A673 (cell line): ENCODE results near the gene HOMER3. TPM values are rescaled to one million over a fixed set of nuclear protein-coding genes. Genes with fewer than 3 reads are reported as not detected.

Source experiments
- BruUV-seq: library from RNA; stranded (reverse); fragments of 400-500 nt; replicated peaks from 2 replicates; lab custom pipeline; 2021; lab: Mats Ljungman, UMichigan
- CTCF ChIA-PET: fragments of 300-600 bp; sonication (Branson Sonifier 250); formaldehyde crosslinking; loops from one replicate; lab custom pipeline; 2022; ENCODE audit warnings: antibody characterized with exemption; lab: Charles Lee
- POLR2A ChIA-PET: fragments of 300-600 bp; sonication (Branson Sonifier 250); formaldehyde crosslinking; loops from one replicate; lab custom pipeline; 2022; ENCODE audit warnings: antibody characterized with exemption; ENCODE audit not compliant: low non-redundant PET; lab: Charles Lee
- DNase-seq: peaks from one replicate; pipeline ENCODE4 v3.0.0-alpha.2; 2015; ENCODE audit warnings: low spot score
- H3K27ac ChIP-seq: fragments of 200-600 bp; sonication (generic); 2 replicates; pipeline ENCODE4 v1.5.1; 2016; ENCODE audit warnings: mixed run types, low read depth, mild to moderate bottlenecking, mixed read lengths, antibody characterized with exemption, low read length; ENCODE audit not compliant: poor library complexity, severe bottlenecking
- H3K27me3 ChIP-seq: fragments of 200-600 bp; sonication (generic); replicated peaks from 2 replicates; pipeline ENCODE4 v1.6.1; 2017; ENCODE audit warnings: mixed run types, low read depth, mild to moderate bottlenecking, mixed read lengths, antibody characterized with exemption, low read length; ENCODE audit not compliant: insufficient read depth, poor library complexity
- H3K36me3 ChIP-seq: fragments of 200-600 bp; sonication (generic); 2 replicates; pipeline ENCODE4 v1.6.1; 2016; ENCODE audit warnings: mixed run types, mild to moderate bottlenecking, mixed read lengths, antibody characterized with exemption, low read length; ENCODE audit not compliant: insufficient read depth, poor library complexity, severe bottlenecking
- H3K4me1 ChIP-seq: fragments of 200-600 bp; sonication (generic); 2 replicates; pipeline ENCODE4 v1.6.1; 2017; ENCODE audit warnings: mixed run types, mild to moderate bottlenecking, mixed read lengths, antibody characterized with exemption, low read length; ENCODE audit not compliant: insufficient read depth, poor library complexity, severe bottlenecking
- H3K4me3 ChIP-seq: fragments of 200-600 bp; sonication (generic); 2 replicates; pipeline ENCODE4 v1.5.1; 2016; ENCODE audit warnings: low read depth, mixed run types, mild to moderate bottlenecking, mixed read lengths, low read length; ENCODE audit not compliant: poor library complexity, severe bottlenecking
- H3K9me3 ChIP-seq: fragments of 200-600 bp; sonication (generic); 2 replicates; pipeline ENCODE4 v1.6.1; 2016; ENCODE audit warnings: mixed run types, low read depth, mild to moderate bottlenecking, mixed read lengths, antibody characterized with exemption, low read length; ENCODE audit not compliant: poor library complexity, severe bottlenecking
- EZH2 ChIP-seq: fragments of 200-600 bp; sonication (generic); IDR thresholded peaks from 2 replicates; pipeline ENCODE4 v1.6.1; 2017; ENCODE audit warnings: borderline replicate concordance, low read depth, mild to moderate bottlenecking, mixed read lengths, antibody characterized with exemption, low read length; ENCODE audit not compliant: poor library complexity, severe bottlenecking
- intact Hi-C: fragments of 100-400 bp; cut with micrococcal nuclease; formaldehyde crosslinking; loops from one replicate; pipeline ENCODE4 v1.10.0; 2022; ENCODE audit not compliant: unreplicated experiment
- total RNA-seq: library from RNA; stranded (reverse); gene quantifications from 2 replicates; pipeline ENCODE4 v1.2.3, GENCODE V29; 2021
- TF ChIP-seq, protein P1 (sequence below): fragments of 300-800, 200-600 bp; sonication (generic); conservative IDR thresholded peaks from 2 replicates; pipeline ENCODE4 v1.5.1; 2017; ENCODE audit warnings: low read depth, mild to moderate bottlenecking, antibody characterized with exemption, low read length, moderate library complexity, mixed read lengths

The HOMER3 gene
- total RNA-seq, 1 experiment from 2014 or later, result 23.9 TPM

DNA sequence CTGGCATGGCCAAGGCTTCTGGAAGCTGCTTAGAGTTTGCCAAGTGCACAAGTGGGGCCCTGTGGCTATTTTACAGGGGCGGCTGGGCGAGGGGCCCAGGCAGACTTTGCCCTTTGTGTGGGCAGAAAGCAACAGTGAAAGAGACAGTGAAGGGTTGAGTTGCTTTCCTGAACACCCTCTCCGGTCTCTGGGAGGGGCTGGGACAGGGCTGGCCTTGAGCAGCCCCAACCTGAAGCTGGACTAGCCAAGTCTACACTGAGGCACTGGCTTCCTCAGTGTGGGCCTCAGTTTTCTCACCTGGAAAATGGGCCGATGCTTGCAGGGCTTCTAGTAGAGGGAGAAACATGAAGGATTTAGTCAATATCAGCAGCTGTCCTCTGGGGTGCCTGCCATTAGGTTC is 2.4 kb upstream of the HOMER3 start:
- no peaks in the 10 kb centered on the region for H3K36me3 ChIP-seq
- TF ChIP-seq EZH2, result no peak
- TF ChIP-seq, protein P1, sequence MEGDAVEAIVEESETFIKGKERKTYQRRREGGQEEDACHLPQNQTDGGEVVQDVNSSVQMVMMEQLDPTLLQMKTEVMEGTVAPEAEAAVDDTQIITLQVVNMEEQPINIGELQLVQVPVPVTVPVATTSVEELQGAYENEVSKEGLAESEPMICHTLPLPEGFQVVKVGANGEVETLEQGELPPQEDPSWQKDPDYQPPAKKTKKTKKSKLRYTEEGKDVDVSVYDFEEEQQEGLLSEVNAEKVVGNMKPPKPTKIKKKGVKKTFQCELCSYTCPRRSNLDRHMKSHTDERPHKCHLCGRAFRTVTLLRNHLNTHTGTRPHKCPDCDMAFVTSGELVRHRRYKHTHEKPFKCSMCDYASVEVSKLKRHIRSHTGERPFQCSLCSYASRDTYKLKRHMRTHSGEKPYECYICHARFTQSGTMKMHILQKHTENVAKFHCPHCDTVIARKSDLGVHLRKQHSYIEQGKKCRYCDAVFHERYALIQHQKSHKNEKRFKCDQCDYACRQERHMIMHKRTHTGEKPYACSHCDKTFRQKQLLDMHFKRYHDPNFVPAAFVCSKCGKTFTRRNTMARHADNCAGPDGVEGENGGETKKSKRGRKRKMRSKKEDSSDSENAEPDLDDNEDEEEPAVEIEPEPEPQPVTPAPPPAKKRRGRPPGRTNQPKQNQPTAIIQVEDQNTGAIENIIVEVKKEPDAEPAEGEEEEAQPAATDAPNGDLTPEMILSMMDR, result no peak
- ChIA-PET CTCF (no interaction called here), POLR2A (no interaction called here)
- intact Hi-C loops, result no loop called here
- H3K9me3 ChIP-seq, result no peaks in the 10 kb centered on the region
- DNase-seq, result no peak
- no peak overlapping the region for H3K4me3 ChIP-seq
- H3K27ac ChIP-seq, result no peak overlapping the region
- BruUV-seq, result no TSS peak
- no peaks in the 10 kb centered on the region for H3K27me3 ChIP-seq
- H3K4me1 ChIP-seq, result peaks cover 12% of the 10 kb centered on the region

DNA sequence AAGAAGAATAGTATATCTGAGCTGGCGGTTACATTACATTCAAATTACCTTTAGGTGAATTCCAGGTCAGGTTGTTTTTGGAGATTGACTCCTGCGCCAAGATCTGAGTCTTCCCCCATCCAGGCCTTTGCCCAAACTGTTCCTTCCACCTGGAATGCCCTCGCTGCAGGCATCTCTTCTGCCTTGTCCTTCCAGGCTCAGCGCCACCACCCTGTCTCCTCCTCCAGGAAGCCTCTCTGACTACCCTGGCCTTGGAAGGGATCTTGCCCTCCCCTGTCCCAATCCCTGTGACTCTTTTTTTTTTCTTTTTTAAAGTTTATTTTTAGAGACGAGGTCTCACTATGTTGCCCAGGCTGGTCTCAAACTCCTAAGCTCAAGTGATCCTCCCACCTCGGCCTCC is 1.7 kb upstream of the HOMER3 start:
- no peak for DNase-seq
- BruUV-seq, result no TSS peak
- intact Hi-C loops, result no loop called here
- H3K27me3 ChIP-seq, result no peaks in the 10 kb centered on the region
- H3K4me1 ChIP-seq, result peaks cover 12% of the 10 kb centered on the region
- H3K4me3 ChIP-seq, result no peak overlapping the region
- H3K9me3 ChIP-seq, result no peaks in the 10 kb centered on the region
- ChIA-PET CTCF (no interaction called here), POLR2A (no interaction called here)
- TF ChIP-seq, protein P1, result no peak
- TF ChIP-seq EZH2, result no peak
- H3K36me3 ChIP-seq, result no peaks in the 10 kb centered on the region
- no peak overlapping the region for H3K27ac ChIP-seq

DNA sequence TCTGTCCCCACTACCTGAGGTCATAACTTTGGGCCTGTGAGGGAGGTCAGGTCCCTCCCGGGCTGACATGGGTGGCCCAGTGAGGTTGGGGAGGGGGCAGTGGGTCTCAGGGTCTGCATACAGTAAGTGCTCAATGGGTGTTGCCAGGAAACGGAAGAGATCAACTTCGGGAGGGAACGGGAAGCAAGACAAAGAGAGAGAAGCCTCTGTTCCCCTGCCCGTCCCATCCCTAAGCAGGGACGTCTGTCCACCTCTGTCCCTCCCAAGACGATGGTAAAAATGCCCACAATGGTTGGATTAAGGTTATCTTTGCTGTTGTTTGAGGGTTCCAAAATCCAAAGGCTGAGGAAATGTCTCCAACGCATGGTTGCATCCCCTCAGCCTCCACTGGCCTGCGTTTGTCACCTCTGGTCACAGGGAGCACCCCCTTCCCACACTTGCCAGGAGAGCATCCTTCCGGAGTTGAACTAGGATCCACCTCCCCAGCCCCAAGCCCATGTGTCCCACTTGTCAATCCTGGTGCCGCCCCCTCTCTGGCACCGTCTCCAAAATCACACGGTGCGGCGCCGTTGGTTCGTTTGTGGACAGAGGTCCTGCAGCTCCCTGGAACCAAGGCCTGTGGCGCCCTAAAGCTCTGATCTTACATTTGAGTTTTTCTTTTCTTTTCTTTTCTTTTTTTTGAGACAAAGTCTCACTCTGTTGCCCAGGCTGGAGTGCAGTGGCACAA is 774 bp upstream of the HOMER3 start:
- intact Hi-C loops, result no loop called here
- Histone ChIP-seq H3K36me3 (no peaks in the 10 kb centered on the region), H3K27me3 (no peaks in the 10 kb centered on the region), H3K4me3 (no peak overlapping the region), H3K27ac (no peak overlapping the region), H3K9me3 (no peaks in the 10 kb centered on the region), H3K4me1 (peaks cover 12% of the 10 kb centered on the region)
- TF ChIP-seq EZH2, result no peak
- TF ChIP-seq, protein P1, result no peak
- ChIA-PET CTCF (no interaction called here), POLR2A (no interaction called here)
- BruUV-seq, result no TSS peak
- no peak for DNase-seq
